ENCODE measurements around the gene TRIM67. TPM values are rescaled to one million over a fixed set of nuclear protein-coding genes. Genes with fewer than 3 reads are reported as not detected.

The TRIM67 gene
- total and polyA plus RNA-seq, 7 donors, result under 0.01 to 0.36 (median 0.04) TPM; not detected in 1

- Histone ChIP-seq H3K27me3 (peaks cover 0 to 20% (median 0%) of the 10 kb centered on the region in 3 donors), H3K9me3 (peaks cover 0 to 4% (median 0%) of the 10 kb centered on the region in 4 donors), H3K27ac (no peak overlapping the region), H3K4me3 (no peak overlapping the region), H3K36me3 (no peaks in the 10 kb centered on the region), H3K4me1 (no peaks in the 10 kb centered on the region)
- intact Hi-C loops (cut with DNase I), result no loop called here
- no peak for DNase-seq
- TF ChIP-seq POLR2AphosphoS5 (IDR thresholded peaks at IDR 0.05), result no peak
- TF ChIP-seq CTCF (IDR thresholded peaks at IDR 0.05), result no peak
- TF ChIP-seq EP300 (IDR thresholded peaks at IDR 0.05), result no peak
- no peak for TF ChIP-seq POLR2A (IDR thresholded peaks at IDR 0.05)
- 60 to 63% methylated on average over 3 of the region's 3 CpGs for WGBS, 2 donors
Measured at GRCh38 chr1:231188072-231188471, 26.2 kb downstream of the TRIM67 start.

- WGBS, 2 donors, result 90 to 95% methylated on average over 7 of the region's 7 CpGs
Measured at GRCh38 chr1:231188768-231189167, 26.9 kb downstream of the TRIM67 start.

GRCh38 chr1:231189683-231190270, 27.9 kb downstream of the TRIM67 start:
- intact Hi-C loops (cut with DNase I), result no loop called here
- Histone ChIP-seq H3K36me3 (no peaks in the 10 kb centered on the region), H3K9me3 (peaks cover 0 to 4% (median 0%) of the 10 kb centered on the region in 4 donors), H3K27ac (no peak overlapping the region), H3K4me3 (no peak overlapping the region), H3K27me3 (peaks cover 0 to 20% (median 0%) of the 10 kb centered on the region in 3 donors), H3K4me1 (no peaks in the 10 kb centered on the region)
- no peak for DNase-seq
- TF ChIP-seq POLR2AphosphoS5 (IDR thresholded peaks at IDR 0.05), result no peak
- 66 to 78% methylated on average over 5 of the region's 5 CpGs for WGBS, 2 donors

More at GRCh38 chr1:231188768-231189167, 26.9 kb downstream of the TRIM67 start:
- intact Hi-C loops (cut with DNase I), result no loop called here
- H3K4me3 ChIP-seq, result no peak overlapping the region
- peaks cover 0 to 4% (median 0%) of the 10 kb centered on the region in 4 donors for H3K9me3 ChIP-seq
- DNase-seq, result no peak
- no peaks in the 10 kb centered on the region for H3K4me1 ChIP-seq
- no peaks in the 10 kb centered on the region for H3K36me3 ChIP-seq
- TF ChIP-seq POLR2AphosphoS5 (IDR thresholded peaks at IDR 0.05) (no peak), CTCF (IDR thresholded peaks at IDR 0.05) (no peak), EP300 (IDR thresholded peaks at IDR 0.05) (no peak), POLR2A (IDR thresholded peaks at IDR 0.05) (no peak)
- H3K27ac ChIP-seq, result no peak overlapping the region
- peaks cover 0 to 20% (median 0%) of the 10 kb centered on the region in 3 donors for H3K27me3 ChIP-seq

- intact Hi-C loops (cut with DNase I), result no loop called here
- Histone ChIP-seq H3K9me3 (peaks cover 0 to 4% (median 0%) of the 10 kb centered on the region in 4 donors), H3K36me3 (no peaks in the 10 kb centered on the region), H3K27me3 (peaks cover 0 to 20% (median 0%) of the 10 kb centered on the region in 3 donors), H3K4me1 (no peaks in the 10 kb centered on the region), H3K4me3 (no peak overlapping the region), H3K27ac (no peak overlapping the region)
- WGBS, 2 donors, result 95 to 97% methylated on average over 10 of the region's 10 CpGs
- no peak for TF ChIP-seq POLR2AphosphoS5 (IDR thresholded peaks at IDR 0.05)
- TF ChIP-seq EP300 (IDR thresholded peaks at IDR 0.05), result no peak
- TF ChIP-seq CTCF (IDR thresholded peaks at IDR 0.05), result no peak
- no peak for TF ChIP-seq POLR2A (IDR thresholded peaks at IDR 0.05)
- no peak for DNase-seq
Measured at GRCh38 chr1:231190456-231190855, 28.6 kb downstream of the TRIM67 start.

- H3K4me3 ChIP-seq, result no peak overlapping the region
- WGBS, 2 donors, result 39 to 64% methylated on average over 12 of the region's 12 CpGs
- peaks cover 0 to 4% (median 0%) of the 10 kb centered on the region in 4 donors for H3K9me3 ChIP-seq
- no peaks in the 10 kb centered on the region for H3K4me1 ChIP-seq
- no peak overlapping the region for H3K27ac ChIP-seq
- peaks cover 0 to 14% (median 0%) of the 10 kb centered on the region in 3 donors for H3K27me3 ChIP-seq
- DNase-seq, result no peak
- intact Hi-C loops (cut with DNase I), result no loop called here
- H3K36me3 ChIP-seq, result no peaks in the 10 kb centered on the region
- TF ChIP-seq POLR2AphosphoS5 (IDR thresholded peaks at IDR 0.05) (no peak), EP300 (IDR thresholded peaks at IDR 0.05) (no peak), CTCF (IDR thresholded peaks at IDR 0.05) (no peak), POLR2A (IDR thresholded peaks at IDR 0.05) (no peak)
Measured at GRCh38 chr1:231192620-231193163, 30.8 kb downstream of the TRIM67 start.
